Stimulated activated CD4-positive, alpha-beta T cell treated with anti-CD3 and anti-CD28 coated beads, Interleukin-1b, Interleukin-23, amount 100 ng/mL, for 48 hours (primary cell): ENCODE measurements around the gene BSN.

Experiments used
- DNase-seq: peaks from one replicate; pipeline ENCODE4 v3.0.0-alpha.2; 2020

The BSN gene

GRCh38 chr3:49553692-49554632, at the start of gene BSN:
Gene BSN, plus strand, starts transcription at chr3:49554477. Its CDS starts 126 bp downstream, at chr3:49554603.
- DNase-seq: peak; percentile 91

- no peak for DNase-seq
These were observed 47.4 kb upstream of the BSN start for GRCh38 chr3:49506906-49507305.

GRCh38 chr3:49509028-49509561, 45.2 kb upstream of the BSN start:
- no peak for DNase-seq

GRCh38 chr3:49511639-49512038, 42.6 kb upstream of the BSN start:
- DNase-seq: no peak

GRCh38 chr3:49512781-49513355, 41.4 kb upstream of the BSN start:
- no peak for DNase-seq

GRCh38 chr3:49513494-49514124, 40.7 kb upstream of the BSN start:
- DNase-seq: no peak

GRCh38 chr3:49518016-49518415, 36.3 kb upstream of the BSN start:
- DNase-seq: no peak

- no peak for DNase-seq
These were observed 35.8 kb upstream of the BSN start for GRCh38 chr3:49518441-49518840.

GRCh38 chr3:49519296-49519695, 35.0 kb upstream of the BSN start:
- DNase-seq: no peak

GRCh38 chr3:49519916-49520385, 34.3 kb upstream of the BSN start:
- no peak for DNase-seq

- no peak for DNase-seq
These were observed 30.2 kb upstream of the BSN start for GRCh38 chr3:49523756-49524747.

- DNase-seq: no peak
These were observed 24.7 kb upstream of the BSN start for GRCh38 chr3:49529567-49529966.

GRCh38 chr3:49530231-49530630, 24.0 kb upstream of the BSN start:
- no peak for DNase-seq

- no peak for DNase-seq
These were observed 23.6 kb upstream of the BSN start for GRCh38 chr3:49530701-49531100.

GRCh38 chr3:49531218-49531617, 23.1 kb upstream of the BSN start:
- DNase-seq: no peak

- no peak for DNase-seq
These were observed 22.6 kb upstream of the BSN start for GRCh38 chr3:49531715-49532114.

GRCh38 chr3:49533031-49533430, 21.2 kb upstream of the BSN start:
- no peak for DNase-seq

- no peak for DNase-seq
These were observed 20.3 kb upstream of the BSN start for GRCh38 chr3:49533786-49534519.

- no peak for DNase-seq
These were observed 19.5 kb upstream of the BSN start for GRCh38 chr3:49534581-49535441.
